Stimulated activated CD8-positive, alpha-beta memory T cell treated with anti-CD3 and anti-CD28 coated beads, Interleukin-4, amount 100 ng/mL, for 4 hours (primary cell): ENCODE results near the gene ERICH3.
"Not testable (repeated sequence)": the region's sequence is repeated elsewhere in the genome, so short reads cannot be mapped to it uniquely, and the experiment has no call there.

Source experiments
- DNase-seq, 2 donors: peaks; one replicate each; pipeline ENCODE4 v3.0.0-alpha.2; 2020; ENCODE audit warnings: low read depth in 2 of 2, low spot score in 1 of 2

The ERICH3 gene

DNA sequence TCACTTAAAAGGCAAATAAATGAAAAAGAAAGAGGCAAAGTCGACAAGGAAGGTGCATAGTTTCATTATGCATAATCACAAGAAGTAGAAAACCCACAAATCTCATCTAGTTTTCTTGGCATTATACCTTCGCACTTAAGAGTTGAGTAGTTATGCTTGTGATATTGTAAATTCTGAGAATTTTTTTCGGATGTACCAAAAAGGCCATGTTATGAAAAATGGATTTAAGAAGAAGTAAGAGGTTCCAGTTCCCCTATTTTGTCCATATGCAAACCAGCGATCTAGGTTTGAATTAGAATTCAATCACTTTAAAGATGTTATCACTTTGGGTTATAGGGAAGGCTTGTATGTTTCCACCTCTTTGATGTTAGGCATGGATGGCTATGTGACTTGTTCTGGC is 7.9 kb upstream of the ERICH3 start:
- no peak for DNase-seq

DNA sequence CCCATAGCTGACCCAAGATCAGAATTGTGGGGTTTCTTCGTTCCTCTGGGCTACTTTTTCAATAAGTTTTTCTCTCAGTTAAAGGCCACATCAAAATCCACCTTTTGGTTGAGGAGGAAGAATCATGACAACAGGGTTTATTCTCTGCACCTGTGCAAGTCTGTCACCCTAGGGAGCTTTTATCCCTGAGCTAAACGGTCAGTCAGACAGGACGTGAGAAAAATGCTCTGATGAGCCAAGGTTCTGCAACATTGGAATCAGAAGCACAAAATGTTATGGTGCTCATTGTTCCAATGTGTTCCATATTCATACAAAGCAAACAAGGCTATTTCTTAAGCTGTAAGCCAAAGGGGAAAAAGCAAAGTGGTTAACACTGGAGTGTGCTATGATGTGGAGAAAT is 7.4 kb upstream of the ERICH3 start:
- DNase-seq = no peak

DNA sequence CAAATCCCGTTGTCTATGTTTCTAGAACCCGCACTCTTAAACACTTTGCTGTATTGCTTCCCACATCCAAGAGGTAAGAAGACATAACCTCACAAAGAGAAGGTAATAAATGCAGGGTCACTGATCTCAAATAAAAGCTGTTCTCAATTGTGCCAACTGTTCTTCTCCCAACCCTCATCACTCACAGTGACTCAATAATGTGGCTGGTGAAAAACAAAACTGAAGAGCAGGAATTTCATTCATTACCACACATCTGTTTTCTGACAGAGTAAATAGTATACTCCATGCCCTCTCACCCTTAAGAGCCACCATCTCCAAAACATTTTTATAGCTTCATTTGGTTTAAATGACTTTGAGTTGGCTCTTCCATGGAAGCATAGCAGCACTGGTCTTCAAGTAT is 6.2 kb upstream of the ERICH3 start:
- no peak for DNase-seq

DNA sequence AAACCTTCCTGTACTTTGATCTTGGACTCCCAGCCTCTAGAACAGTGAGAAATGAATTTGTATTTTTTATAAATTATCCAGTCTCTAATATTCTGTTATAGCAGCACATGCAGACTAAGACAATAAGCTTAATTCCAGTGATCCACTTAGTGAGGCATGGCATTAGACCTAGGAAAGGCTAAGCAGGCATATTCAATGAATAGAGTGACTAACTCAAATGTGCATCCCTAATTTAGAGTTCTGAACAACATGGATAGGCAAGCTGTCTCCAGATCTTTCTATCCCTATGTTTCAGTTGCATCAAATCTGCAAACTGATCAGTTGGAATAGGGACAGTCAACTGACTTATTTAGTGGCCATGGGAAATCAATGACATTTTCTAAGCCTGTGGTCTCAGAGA is 4.3 kb upstream of the ERICH3 start:
- no peak for DNase-seq

DNA sequence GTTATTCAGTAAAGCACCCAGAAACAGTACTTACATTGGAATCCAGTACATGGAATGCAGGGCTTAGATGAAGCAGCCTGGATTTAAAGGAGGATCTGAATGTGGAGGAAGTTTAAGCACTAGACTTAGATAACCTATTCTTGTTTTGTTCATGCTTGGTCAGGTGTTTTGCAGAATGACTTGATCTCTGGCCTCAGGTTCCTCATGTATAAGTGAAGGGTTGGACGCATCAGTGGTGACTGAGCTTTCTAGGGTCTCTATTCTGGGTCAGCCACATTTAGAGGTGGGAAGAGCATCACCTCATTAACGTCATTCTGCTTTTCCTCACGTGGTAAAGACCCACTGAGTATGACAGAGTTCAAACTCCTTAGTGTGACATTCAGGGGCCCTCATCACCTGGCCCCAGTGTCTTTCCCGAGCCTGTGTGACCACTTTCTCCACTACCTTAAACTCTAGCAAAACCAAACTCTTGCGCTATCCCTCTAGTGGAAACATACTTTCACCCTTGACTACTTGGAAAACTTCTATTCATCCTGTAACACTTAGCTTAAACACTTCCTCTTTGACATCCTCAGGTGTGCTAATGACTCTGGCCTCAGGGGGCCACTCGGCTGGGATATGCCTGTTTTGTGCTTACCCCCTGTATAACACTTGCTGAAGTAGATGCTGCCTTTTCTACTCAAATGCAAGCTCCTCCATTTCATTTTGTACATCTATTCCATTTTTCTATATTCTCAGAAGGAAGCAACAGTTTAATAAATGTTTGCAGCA is 871 bp upstream of the ERICH3 start:
- no peak for DNase-seq

DNA sequence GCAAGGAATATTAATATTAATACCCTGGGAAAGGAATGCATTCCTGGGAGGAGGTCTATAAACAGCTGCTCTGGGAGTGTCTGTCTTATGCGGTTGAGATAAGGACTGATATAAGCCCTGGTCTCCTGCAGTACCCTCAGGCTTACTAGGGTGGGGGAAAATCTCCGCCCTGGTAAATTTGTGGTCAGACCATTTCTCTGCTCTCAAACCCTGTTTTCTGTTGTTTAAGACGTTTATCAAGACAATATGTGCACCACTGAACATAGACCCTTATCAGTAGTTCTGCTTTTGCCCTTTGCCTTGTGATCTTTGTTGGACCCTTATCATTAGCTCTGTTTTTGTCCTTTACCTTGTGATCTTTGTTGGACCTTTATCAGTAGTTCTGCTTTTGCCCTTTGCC is 2.7 kb downstream of the ERICH3 start:
- DNase-seq = not testable (repeated sequence)

DNA sequence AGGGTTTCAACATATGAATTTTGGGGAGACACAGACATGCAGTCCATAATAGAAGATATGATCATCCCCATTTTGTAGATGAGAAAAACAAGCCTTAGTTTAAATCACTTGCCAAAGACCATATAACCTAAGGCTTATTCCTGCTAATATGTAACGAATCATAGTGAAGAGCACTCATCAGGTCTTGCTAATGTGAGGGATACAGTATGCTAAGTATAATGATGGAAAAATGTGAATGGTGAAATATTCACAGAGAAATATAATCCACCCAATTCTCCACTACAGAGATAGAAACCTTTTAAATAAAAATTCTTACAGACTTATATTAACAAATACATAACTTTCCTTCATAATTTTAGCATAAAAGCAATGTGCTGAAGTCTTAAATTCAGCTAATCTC is 18.9 kb downstream of the ERICH3 start:
- no peak for DNase-seq

DNA sequence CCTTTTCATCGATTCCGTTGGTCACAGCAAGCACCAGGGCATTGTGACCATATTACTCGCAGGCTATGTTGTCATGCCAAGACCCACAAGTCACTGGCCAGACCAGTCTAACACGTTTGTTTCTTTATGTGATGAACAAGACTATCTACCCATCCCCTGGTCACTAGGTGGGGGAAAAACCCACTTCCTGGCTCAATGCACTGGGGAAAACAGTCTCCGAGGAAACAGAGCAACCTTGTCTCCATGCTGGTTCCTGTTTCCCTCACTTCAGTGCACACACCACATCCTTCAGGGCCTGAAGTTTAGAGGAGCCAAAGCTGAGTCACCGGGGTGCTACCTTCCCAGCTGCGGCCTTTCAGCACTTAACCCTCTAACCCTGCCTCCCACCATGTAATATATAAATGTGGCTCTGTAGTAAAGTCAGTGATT is 20.9 kb downstream of the ERICH3 start:
- DNase-seq = no peak

DNA sequence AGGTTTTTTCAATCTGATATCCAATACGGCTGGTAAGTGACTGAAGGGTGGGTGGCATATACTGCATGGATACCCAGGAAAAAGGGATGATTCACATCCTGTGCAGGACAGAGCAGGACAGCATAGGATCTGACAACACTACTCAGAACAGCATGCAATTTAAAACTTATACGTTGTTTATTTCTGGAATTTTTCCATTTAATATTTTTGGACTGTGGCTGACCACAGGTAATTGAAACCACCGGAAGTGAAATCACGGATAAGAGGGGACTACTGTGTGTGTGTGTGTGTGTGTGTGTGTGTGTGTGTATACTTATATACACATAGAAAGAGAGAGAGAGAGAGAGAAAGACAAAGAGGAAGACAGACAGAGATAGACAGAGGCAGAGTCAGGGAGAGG is 23.0 kb downstream of the ERICH3 start:
- no peak for DNase-seq

DNA sequence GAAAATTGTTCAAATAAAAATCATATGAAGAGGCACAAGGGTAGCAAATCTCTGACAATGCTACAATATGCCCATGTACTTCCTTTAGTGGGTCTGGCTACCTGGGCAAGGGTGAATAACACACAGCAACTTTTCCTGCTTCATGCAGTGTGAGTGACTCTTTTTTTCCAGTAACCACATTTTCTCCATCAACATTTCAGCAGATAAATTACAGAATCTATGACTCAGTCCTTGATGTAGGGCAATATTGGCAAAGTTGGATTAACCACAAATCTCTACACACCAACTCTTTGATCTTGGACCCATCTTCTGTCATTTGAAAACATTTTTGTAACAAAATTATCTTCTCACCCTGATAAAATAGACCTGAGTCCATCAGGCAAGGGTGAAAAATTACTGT is 31.7 kb downstream of the ERICH3 start:
- DNase-seq = no peak

DNA sequence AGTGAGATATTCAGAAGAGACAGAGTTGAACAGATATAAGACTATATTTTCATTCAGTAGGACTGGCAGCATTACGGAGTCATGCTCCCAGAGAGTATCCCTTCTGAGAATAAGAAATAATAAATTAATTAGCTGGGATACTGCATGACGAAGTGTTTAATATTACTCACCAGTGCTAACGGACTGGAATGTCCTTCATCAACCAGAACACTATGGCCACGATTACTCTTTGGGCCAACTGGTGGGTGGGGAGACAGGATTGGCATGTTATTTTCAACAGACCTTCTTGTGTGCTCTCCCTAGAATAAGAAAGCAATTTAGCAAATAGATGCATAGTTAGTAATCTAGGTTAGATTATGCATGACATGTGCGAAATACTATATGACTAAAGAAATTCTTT is 32.4 kb downstream of the ERICH3 start:
- DNase-seq = no peak

DNA sequence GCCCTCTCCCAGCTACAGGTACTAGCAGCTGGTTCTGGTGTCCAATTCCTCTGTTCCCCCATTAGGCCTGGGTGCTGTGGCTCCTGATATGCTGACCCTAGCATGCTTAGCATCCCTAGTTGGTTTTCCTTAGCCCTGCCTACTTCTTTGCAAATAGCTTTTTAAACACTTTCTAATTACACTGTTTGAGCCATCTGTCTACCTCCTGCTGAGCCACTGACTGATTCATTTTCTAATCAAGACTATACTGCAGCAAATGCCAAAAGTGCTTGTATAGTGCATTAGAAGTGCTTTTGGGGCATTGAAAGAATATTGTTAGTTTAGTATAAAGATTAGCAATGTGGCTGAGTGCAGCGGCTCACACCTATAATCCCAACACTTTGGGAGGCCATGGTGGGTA is 36.3 kb downstream of the ERICH3 start:
- no peak for DNase-seq

DNA sequence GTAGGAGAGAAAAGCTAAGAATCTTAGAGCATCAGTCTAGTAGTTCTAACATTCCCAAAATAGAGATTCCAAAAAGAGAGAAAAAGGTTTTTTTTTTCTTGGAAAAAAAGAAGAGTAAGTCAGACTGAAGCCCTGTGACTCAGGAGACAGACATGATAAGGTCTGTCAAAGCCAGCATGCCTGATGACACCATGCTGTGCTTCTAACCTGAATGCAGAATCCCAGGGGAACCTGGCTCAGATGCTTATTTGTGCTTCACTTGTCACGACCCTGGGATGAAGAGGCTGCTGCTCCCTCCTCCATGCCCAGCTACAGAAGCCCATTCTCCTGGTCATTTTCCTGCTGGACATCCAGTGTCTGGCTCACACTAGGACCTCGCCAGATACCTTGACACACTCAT is 44.3 kb downstream of the ERICH3 start:
- no peak for DNase-seq

DNA sequence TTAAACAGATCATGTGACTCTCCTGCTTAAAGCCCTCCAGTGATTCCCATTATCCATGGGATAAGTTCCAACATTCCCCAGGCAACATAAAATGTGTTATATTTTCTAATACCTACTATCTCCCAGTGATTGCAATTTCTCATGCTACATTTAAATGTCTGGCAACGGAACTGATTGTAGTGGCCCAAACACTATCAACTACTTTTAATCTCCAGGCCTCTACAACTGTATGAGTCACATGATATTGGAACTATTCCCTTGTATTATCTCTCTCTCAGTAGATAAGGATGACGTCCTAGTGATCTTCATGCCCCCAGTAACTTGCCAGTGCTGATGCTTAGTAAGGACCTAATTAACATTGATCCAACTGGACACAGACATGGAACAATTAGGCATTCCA is 49.9 kb downstream of the ERICH3 start:
- DNase-seq = no peak

DNA sequence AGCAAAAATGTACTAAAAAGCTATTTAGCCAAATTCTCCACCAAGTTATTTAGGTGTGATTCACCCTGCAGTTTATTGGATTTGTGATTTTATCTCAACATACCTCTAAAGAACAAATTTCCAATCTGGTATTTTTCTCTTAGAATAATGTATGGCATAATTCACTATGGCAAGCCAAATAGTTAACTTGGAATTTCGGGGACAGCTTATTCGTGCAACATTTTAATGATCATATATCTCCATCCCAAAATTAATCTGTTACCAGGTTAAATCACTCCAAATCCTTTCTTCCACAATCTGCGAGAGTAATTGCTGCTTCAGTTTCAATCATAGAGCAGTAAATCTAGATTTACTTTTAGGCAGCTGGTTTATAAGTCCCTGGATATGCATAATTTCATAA is 53.4 kb downstream of the ERICH3 start:
- DNase-seq = no peak

DNA sequence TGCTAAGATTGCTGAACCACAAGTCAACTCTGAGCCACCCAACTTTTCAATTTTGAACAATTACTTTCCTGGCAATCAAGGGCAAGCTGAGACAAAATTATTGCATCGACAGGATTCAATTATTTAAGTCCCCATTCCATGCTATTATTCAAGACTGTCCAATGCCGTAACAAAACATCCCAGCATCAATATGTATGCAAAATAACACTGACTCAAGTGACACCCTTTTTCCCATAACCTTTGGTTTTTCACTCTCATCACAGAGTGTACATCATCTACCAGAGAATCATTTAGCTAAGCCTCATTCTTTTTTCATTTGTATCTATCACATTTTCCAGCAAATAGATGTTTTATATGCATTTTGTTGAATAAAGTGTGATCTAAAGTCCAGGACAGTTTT is 54.6 kb downstream of the ERICH3 start:
- DNase-seq = no peak

DNA sequence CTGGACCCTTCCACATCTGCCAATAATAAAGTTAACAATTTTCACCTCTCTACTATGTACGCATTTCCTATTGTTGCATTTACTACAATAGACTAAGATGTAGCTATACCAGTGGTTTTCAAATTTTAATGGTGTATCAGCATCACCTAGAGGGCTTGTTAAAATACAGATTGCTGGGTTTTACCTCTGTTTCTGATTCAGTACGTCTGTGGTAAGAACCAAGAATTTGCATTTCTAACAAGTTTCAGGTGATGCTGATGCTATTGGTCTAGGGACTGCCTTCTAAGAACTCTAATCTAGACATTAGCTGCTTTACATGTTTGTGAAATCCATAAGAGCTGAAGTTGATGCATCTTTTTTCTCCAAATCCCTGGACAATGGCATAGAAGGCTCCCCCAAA is 59.7 kb downstream of the ERICH3 start:
- DNase-seq = no peak

DNA sequence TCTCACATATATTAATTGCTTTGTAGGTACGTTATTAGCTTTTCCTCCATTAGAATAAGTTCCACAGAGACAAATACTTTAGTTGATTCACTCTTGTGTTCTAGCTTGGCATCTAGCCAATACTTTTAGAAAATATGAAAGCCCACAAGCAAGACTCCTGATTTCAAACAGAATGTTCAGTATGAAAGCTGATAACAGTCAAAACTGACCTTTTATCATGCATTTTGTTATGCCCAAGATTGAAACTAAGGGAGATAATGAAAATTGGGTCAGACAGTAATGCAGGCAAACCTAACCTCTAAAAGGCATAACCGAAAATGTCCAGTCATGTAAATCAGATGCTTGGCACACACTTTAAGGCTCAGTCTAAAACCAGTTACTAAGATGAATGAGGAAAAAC is 61.7 kb downstream of the ERICH3 start:
- no peak for DNase-seq

DNA sequence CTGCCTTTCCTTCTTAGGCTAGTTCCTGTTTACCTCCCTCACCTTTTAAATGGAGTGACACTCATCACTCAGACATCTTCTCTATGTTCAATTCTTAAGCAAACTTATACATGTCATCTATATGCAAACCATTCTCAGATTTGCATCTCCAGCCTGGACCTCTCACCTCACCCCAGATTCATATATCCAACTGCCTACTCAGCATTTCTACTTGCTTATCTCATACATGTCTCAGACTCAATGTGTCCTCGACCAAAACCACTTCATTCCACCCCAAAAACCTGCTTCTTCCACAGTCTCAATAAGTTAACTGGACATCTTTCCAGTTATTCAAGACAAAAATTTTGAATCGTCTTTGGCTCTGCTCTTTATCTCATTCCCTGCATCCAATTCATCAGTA is 62.6 kb downstream of the ERICH3 start:
- DNase-seq = no peak

DNA sequence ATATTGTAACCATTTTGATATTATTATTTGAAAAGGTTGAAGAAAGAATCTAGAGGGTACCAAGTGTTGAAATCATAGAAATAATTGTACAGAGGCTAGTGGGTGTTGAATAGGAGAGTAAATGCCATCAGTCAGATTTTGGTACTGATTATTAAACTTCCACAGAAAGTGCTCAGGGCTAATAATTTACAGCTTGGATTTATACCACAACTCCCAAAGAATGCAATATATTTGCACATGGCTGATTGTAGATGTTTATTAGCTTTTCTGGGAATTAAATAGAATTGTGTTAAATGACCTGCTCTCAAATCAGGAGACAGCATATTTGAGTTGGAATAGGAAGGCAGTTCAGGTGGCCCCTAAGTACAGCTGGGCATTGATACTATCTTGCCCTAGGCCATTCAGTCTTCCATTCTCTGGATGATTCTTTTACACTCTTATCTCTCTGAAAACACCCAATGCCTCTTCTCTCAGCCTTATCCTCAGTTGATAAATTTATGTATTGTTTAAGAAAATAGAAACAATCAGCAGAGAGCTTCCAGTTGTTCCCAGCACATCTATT is 63.7 kb downstream of the ERICH3 start:
- no peak for DNase-seq

DNA sequence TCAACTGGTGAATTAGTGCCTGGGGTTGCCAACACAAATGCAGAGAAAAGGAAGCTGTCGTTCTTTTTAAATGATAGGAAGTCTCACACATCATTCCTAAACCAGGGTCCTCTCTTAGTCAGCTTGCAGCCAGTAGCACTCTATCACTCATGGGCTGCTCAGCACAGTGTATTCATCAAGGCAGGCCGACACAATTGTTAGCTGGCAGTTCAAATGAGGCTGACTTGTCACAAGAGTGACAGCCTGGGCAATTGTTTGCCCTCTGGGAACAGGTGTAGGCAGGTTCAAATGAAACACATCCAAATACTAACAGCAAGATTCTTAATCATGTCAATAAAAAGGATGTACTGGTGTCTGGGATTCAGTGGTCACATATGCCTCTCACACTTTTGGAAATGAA is 76.9 kb downstream of the ERICH3 start:
- DNase-seq = no peak

DNA sequence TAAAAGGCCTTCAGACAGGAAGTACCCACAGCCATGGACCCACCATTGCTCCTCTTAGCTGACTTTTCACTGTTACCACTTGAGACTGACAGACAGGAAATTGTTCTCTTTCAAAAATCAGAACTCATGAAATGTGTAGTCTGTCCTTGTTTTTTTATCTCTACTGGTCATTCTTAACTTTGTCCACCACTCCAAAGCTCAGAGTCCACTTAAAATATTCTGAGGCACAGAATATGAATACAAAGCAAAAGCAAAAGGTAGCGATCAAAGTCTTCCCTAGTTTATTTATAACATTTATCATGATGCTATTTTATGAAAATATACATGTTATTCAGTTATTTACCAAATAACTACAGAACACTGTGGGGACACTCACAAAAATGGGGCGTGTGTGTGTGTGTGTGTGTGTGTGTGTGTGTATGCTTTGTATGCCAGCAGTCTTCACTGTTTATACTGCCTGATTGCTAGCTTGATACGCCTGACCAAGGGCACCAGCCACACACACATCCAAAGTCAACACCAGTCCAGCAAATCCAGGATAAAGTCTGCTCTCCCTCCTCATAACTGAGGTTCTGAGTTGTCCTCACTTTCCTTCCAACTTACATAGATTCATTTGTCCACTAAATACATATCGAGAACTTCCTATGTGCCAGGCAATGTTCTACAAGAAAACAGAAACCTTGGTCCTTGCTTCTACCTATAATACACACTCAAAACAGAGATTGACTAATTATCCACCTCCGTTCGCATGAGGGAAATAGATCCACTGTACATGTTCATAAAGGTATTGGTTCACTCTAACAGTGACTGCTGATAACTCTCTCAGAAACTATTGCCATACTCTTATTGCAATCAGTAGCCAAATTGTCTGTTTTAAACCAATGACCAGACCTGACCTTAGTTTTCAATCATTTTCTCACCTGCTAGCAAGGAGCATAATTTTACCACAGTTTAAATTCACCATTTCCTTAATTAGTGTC is 79.4 kb downstream of the ERICH3 start:
- no peak for DNase-seq
